Activated CD8-positive, alpha-beta T cell treated with anti-CD3 and anti-CD28 coated beads, Interleukin-2, amount 10 ng/mL, durations not matched to agents 7 days and 5 days (primary cell): ENCODE data around the gene TMEM134. TPM values are rescaled to one million over a fixed set of nuclear protein-coding genes. Genes with fewer than 3 reads are reported as not detected.

Experiments
- ATAC-seq: fragments of 150-1000 bp; cut with Tn5 transposase; one replicate; pipeline ENCODE4 v1.10.0; 2021; ENCODE audit warnings: moderate library complexity
- CTCF ChIA-PET: fragments of 350-600 bp; sonication (Branson Sonifier 250); formaldehyde crosslinking; loops from one replicate; lab custom pipeline; 2021; ENCODE audit warnings: antibody characterized with exemption; lab: Charles Lee
- POLR2A ChIA-PET: fragments of 350-600 bp; sonication (Branson Sonifier 250); formaldehyde crosslinking; loops from one replicate; lab custom pipeline; 2021; ENCODE audit warnings: antibody characterized with exemption; lab: Charles Lee
- DNase-seq: peaks from one replicate; pipeline ENCODE4 v3.0.0-alpha.2; 2020
- H3K27ac Mint-ChIP-seq: one replicate; pipeline ENCODE4 v1.8.0; 2021; ENCODE audit warnings: mild to moderate bottlenecking, mixed read lengths
- H3K27me3 Mint-ChIP-seq: one replicate; pipeline ENCODE4 v1.8.0; 2021; ENCODE audit warnings: low read depth, mixed read lengths
- H3K36me3 Mint-ChIP-seq: one replicate; pipeline ENCODE4 v1.8.0; 2021; ENCODE audit warnings: low read depth, mixed read lengths
- H3K4me1 Mint-ChIP-seq: one replicate; pipeline ENCODE4 v1.8.0; 2021; ENCODE audit warnings: low read depth, mixed read lengths
- H3K4me3 Mint-ChIP-seq: one replicate; pipeline ENCODE4 v1.8.0; 2021; ENCODE audit warnings: mild to moderate bottlenecking, mixed read lengths
- H3K9me3 Mint-ChIP-seq: one replicate; pipeline ENCODE4 v1.8.0; 2022; ENCODE audit warnings: mixed read lengths; ENCODE audit not compliant: insufficient read depth
- total RNA-seq, 2 experiments: library from RNA; stranded (reverse); gene quantifications; one replicate each; pipeline ENCODE4 v1.2.3, GENCODE V29; 2021

TMEM134 gene
- total RNA-seq, 2 experiments from 2014 or later, result 39.6 to 42.5 TPM

DNA sequence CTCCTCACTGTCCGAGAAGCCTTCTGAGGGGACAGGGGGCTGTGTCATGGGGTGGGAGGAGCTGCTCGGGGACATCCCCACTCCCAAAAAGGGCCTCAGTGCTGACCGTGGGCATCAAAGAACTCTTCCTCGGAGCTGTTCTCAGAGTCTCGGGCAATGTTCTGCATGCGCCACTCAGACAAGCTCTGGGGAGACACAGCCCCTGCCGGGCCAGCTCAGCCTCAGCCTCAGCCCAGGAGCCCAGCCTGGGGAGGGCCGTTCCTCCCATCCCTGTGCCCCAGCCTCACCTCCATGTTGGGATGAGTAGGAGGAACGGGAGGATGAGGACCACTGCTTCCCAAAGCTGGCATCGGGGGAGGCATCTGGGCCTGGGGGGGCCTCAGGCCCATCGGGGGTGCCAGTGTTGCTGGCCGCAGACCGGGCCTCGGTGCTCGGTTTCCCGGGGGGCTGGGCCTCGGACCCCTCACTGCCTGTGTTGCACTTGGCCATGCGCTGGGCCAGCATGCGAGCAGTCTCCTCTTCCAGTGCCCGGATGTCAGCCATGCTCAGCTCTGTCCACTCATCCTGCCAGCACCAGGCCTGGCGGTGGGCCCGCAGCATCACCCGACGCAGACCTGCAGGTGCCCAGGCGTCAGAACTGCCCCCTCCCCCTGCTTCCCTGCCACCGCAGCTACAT is 30.9 kb upstream of the TMEM134 start:
- DNase-seq, result no peak
- Mint-ChIP-seq H3K27ac (no peak overlapping the region), H3K36me3 (peaks cover 46% of the 10 kb centered on the region), H3K4me1 (peaks cover 21% of the 10 kb centered on the region), H3K27me3 (no peaks in the 10 kb centered on the region), H3K9me3 (no peaks in the 10 kb centered on the region), H3K4me3 (no peak overlapping the region)
- ChIA-PET POLR2A (no interaction called here), CTCF (no interaction called here)
- no peak for ATAC-seq

DNA sequence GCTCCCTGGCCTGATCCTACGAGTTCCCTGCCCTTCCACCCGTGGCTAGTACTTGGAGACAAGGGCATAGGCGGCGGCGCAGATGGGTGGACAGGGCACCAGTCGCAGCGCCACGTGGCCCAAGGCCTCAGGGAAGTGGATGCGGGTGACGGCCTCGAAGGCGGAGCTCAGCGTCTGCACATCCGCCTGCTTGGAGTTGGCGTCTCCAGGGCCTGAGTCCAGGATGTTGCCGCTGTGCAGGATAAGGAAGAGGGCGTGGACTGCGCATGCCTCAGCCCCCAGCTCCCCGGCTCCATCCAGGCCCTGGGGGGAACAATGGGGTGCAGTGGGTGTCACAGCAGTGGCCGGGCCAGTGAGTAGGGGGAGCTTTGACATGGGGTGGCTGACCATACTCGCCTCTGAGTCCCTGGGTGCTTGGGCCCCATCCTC is 29.5 kb upstream of the TMEM134 start:
- Mint-ChIP-seq H3K4me3 (no peak overlapping the region), H3K4me1 (peaks cover 16% of the 10 kb centered on the region), H3K36me3 (peaks cover 52% of the 10 kb centered on the region), H3K27ac (no peak overlapping the region), H3K27me3 (no peaks in the 10 kb centered on the region), H3K9me3 (no peaks in the 10 kb centered on the region)
- POLR2A ChIA-PET, result interaction anchor here (1.1 kb wide), 1 partner anchor 61 kb away, joined by 4 read pairs; the partner anchor contains the start of gene PTPRCAP
- ATAC-seq (no peak), DNase-seq (no peak)
- CTCF ChIA-PET, result no interaction called here

DNA sequence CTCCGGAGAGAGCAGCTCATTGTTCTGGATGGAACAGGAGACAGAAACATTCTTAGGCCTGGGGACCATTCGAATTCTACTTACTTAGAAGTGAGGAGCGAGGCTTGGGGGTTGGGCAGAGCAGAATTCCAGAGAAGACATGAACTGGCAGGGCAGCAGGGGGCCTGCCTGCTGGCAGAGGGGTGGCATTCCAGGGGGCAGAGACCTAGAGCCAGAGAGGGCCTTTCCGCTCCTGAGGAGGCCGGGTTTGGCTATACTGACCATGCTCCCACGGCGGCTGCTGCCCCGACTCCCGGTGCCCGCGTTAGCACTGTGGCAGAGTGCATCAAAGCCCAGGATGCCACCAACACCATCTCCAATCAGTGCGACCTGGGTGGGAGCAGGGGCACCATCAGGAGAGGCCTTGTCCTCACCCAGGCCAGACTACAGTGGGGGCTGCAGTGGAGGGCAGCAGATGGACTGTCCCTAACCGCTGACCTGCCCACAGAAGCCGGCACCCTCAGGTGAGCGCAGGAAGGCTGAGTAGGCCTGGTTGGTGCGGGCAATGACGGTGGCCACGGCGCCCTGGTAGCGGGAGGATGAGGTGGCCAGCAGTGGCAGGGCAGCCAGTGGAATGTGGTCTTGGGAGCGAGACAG is 28.7 kb upstream of the TMEM134 start:
- no peaks in the 10 kb centered on the region for H3K27me3 Mint-ChIP-seq
- ATAC-seq (no peak), DNase-seq (no peak)
- no peak overlapping the region for H3K27ac Mint-ChIP-seq
- H3K4me3 Mint-ChIP-seq, result no peak overlapping the region
- H3K36me3 Mint-ChIP-seq, result peaks cover 51% of the 10 kb centered on the region
- POLR2A ChIA-PET, result interaction anchor here (1.1 kb wide), 1 partner anchor 60 kb away, joined by 4 read pairs; the partner anchor contains the start of gene PTPRCAP
- CTCF ChIA-PET, result no interaction called here
- no peaks in the 10 kb centered on the region for H3K9me3 Mint-ChIP-seq
- H3K4me1 Mint-ChIP-seq, result peaks cover 9% of the 10 kb centered on the region

DNA sequence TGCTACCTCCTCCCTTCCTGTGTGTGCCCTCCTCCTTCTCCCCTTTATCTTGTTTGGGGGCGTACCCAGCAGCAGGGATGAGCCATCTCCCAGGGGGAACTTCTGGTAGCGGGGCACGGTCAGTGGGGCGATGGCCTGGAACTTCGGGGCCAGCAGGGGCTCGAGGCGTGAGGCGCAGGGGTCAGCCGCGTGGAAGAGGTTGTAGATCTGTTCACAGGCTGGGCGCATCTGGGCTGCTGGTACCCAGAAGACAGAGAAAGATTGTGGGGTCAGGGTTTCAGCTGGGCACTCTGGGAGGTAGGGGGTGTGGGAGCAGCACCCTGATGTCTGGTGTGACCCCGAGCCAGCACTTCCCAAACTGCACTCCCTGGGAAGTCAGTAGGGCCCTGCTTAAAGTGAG is 27.1 kb upstream of the TMEM134 start:
- DNase-seq (no peak), ATAC-seq (no peak)
- CTCF ChIA-PET, result no interaction called here
- Mint-ChIP-seq H3K27ac (no peak overlapping the region), H3K27me3 (no peaks in the 10 kb centered on the region), H3K36me3 (peaks cover 41% of the 10 kb centered on the region), H3K9me3 (no peaks in the 10 kb centered on the region), H3K4me3 (no peak overlapping the region), H3K4me1 (peaks cover 7% of the 10 kb centered on the region)
- POLR2A ChIA-PET, result no interaction called here

DNA sequence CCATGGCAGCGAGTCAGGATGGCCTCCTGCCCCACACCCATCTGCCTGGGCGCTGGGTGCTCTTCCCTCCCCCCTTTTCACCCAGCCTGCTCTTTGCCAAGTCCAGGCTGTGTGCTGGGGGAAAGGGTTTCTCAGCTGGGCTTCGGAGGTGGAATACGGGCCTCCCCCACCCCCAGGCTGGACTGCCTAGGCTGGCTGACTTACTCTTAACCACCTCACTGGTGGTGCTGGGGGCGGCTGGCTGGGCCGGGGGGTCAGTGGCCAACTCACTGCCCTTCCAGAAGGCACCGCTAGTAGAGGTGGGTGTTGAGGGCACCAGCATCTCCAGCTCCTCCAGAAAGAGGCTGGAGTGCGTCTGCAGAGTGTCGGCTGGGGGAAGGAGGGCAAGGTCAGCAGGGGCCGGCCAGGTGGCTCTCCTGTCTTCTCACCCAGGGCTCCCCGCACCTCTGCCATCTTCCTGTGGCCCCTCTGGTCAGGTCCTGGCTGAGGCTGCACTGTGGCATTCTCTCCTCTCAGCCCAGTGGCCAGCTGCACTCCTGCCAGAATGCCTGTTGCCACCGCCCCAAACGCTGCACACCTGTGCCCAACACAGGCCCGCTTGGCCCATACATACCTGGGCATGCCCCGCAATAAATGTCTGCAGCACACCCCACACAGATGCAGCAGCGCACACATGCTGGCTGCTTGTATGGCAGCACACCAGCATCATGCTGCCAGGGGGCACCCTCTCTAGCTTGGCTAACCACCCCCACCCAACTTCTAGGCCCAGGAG is 26.4 kb upstream of the TMEM134 start:
- CTCF ChIA-PET, result no interaction called here
- POLR2A ChIA-PET, result no interaction called here
- Mint-ChIP-seq H3K27ac (no peak overlapping the region), H3K4me3 (no peak overlapping the region), H3K36me3 (peaks cover 37% of the 10 kb centered on the region), H3K27me3 (no peaks in the 10 kb centered on the region), H3K9me3 (no peaks in the 10 kb centered on the region), H3K4me1 (peaks cover under 1% of the 10 kb centered on the region)
- DNase-seq (no peak), ATAC-seq (no peak)

DNA sequence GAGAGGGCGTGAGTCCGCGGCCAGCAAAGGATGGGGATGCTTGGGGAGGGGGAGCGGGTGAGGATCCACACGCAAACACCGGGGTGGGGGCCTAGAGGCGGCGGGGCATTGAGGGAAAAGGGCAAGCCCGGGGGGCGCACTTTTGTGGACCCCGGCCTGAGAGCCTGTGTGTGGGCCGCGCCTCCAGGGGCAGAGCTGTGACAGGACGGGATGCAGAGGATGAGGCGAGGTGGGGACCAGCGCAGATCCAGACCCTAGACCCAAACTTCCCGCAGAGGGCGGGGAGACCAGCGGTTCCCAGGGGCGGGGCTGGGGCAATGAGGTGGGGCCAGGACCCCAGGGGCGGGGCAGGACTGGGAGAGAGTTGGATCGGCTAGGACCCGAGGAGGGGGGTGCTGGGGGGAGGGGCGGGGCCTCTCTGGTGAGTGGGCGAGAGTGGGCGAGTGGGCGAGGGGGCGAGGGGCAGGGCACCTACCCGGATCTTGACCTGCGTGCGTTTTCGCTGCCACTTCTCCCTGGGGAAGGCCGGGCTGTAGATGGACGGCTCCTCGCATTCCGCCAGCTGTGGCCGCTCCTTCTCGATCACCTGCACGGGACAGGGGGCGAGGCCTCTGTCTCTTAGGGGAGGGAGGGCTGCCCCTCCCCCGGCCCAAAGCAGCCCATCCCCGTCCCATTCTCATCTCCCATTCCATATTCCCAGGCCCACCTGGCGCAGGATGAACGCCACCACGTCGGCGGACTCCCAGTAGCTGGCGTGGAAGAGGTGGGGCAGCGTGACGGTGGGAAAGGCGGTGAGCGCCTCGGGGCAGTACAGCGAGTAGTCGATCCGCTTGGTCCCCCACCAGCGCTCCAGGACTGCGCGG is 25.6 kb upstream of the TMEM134 start:
- H3K27me3 Mint-ChIP-seq, result no peaks in the 10 kb centered on the region
- H3K4me3 Mint-ChIP-seq, result no peak overlapping the region
- H3K4me1 Mint-ChIP-seq, result peaks cover 3% of the 10 kb centered on the region
- ATAC-seq, result no peak
- peaks cover 39% of the 10 kb centered on the region for H3K36me3 Mint-ChIP-seq
- H3K27ac Mint-ChIP-seq, result no peak overlapping the region
- H3K9me3 Mint-ChIP-seq, result no peaks in the 10 kb centered on the region
- DNase-seq, result no peak
- ChIA-PET CTCF (no interaction called here), POLR2A (no interaction called here)

DNA sequence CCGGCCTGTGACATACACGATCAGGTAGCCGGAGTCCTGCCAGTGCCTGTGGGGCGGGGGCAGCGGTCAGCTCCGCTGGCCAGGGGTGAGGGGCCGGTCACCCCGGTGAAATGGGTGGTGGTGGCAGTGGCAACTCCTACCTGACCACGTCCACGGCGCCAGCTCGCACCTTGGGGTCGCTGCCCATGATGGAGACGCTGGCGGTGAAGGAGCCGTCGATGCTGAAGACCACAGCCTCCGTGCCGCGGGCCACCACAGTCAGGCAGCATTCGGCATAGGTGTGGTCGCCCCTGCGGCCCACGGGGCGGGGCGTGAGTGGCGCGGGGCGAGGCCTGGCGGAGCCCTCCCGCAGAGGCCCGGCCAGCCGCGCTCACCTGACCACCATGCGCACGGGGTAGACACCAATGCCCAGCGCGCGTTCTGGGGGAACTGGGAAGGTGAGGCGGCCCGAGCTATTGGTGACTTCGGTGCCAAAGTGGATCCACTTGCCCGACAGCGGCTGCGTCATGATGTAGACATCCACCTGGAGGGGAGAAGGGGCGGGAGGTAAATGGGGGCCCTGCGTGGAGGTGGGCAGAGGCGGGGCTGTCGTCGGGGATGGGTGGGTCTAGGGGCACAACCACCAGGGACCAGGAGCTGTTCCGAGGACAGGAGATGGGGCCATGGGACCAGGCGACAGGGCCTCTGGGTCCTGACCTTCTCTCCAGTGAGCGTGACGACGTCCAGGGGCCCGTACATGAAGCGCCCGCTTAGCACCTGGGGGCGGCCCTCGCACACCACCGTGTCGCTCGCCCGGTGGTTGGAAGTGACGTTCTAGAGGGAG is 24.7 kb upstream of the TMEM134 start:
- no peaks in the 10 kb centered on the region for H3K9me3 Mint-ChIP-seq
- H3K27me3 Mint-ChIP-seq, result no peaks in the 10 kb centered on the region
- no peak for DNase-seq
- ChIA-PET CTCF (no interaction called here), POLR2A (interaction anchor here (2.5 kb wide), 1 partner anchor 9 kb away, joined by 7 read pairs; no protein-coding TSS in a partner anchor)
- ATAC-seq, result no peak
- peaks cover 5% of the 10 kb centered on the region for H3K4me1 Mint-ChIP-seq
- peaks cover 39% of the 10 kb centered on the region for H3K36me3 Mint-ChIP-seq
- H3K4me3 Mint-ChIP-seq, result no peak overlapping the region
- no peak overlapping the region for H3K27ac Mint-ChIP-seq

DNA sequence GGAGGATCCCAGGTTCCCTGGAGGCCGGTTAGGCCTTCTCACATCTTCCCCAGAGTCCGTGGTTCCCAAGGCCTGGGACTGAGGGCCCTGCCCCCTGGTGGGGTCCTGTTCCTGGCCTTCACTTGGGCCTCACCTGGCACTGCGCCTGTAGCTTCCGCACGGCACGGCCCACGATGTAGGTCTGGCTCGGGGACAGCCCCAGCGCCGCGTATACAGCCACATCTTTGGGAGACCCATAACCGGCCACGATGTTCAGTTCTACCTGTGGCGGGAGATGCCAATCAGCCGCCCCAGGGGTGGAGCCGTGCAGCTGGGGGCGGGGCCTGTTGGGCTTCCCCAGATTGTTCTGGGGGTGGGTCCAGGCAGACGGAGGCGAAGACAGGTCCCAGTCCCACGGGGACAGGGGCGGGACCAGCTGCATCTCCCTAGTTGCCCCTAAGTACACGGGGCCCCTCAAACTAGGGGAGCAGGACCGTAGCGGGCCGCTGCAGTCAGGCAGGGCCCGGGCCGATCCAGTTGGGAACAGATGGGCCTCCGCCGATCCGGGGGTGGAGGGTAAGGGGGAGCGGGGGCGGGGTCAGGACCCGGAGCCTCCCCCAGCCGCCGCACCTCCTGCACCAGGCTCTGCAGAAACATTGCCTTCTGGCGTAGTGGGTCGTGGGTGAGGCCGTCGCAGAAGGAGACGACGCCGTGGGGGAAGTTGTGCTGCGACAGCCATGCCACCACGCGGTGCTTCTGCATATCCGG is 23.9 kb upstream of the TMEM134 start:
- DNase-seq, result no peak
- POLR2A ChIA-PET, result interaction anchor here (0.6 to 2.5 kb wide), 3 partner anchors 8 to 60 kb away, joined by 3 to 7 read pairs (median 3); partner anchors contain the start of gene AIP
- H3K27me3 Mint-ChIP-seq, result no peaks in the 10 kb centered on the region
- CTCF ChIA-PET, result no interaction called here
- peaks cover 12% of the 10 kb centered on the region for H3K4me1 Mint-ChIP-seq
- ATAC-seq, result peak; percentile 20
- H3K36me3 Mint-ChIP-seq, result peaks cover 42% of the 10 kb centered on the region
- no peak overlapping the region for H3K4me3 Mint-ChIP-seq
- no peak overlapping the region for H3K27ac Mint-ChIP-seq
- no peaks in the 10 kb centered on the region for H3K9me3 Mint-ChIP-seq

DNA sequence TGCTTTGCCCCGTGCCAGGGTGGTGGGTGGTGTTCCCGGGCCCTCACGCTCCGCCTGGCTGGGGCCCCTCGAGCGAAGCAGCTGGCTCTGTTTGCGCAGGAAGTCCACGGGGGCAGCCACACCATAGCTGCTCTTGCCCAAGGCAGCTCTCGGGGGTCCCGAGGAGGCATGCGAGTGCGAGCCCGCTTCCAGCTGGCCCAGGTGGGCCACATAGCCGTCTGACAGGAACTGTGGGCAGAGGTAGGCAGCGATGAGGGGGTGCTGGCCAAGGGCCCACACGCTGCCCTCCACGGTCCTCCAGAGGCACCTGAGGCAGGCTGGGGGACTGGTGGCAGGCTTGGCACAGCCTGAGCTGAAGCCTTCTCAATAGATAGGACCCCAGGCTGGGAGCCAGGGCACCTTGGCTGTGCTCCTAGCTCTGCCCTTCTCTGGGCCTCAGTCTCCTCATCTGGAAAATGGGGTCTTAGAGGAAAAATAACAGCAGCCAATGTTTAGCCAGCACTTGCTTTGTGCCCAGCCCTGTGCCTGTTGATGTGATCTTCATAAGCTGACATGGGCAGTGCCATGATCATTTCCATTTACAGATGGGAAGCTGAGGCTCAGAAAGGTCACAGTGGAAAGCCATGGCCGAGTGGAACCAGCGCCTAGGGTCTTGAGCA is 23.1 kb upstream of the TMEM134 start:
- no peaks in the 10 kb centered on the region for H3K9me3 Mint-ChIP-seq
- no peak overlapping the region for H3K4me3 Mint-ChIP-seq
- peaks cover 20% of the 10 kb centered on the region for H3K4me1 Mint-ChIP-seq
- POLR2A ChIA-PET, result interaction anchor here (0.5 to 2.5 kb wide), 5 partner anchors 7 to 493 kb away, joined by 3 to 7 read pairs (median 3); partner anchors contain the start of gene AIP
- H3K27ac Mint-ChIP-seq, result no peak overlapping the region
- H3K27me3 Mint-ChIP-seq, result no peaks in the 10 kb centered on the region
- peaks cover 48% of the 10 kb centered on the region for H3K36me3 Mint-ChIP-seq
- DNase-seq, result no peak
- CTCF ChIA-PET, result interaction anchor here (1.5 kb wide), 1 partner anchor 9 kb away, joined by 4 read pairs; no protein-coding TSS in a partner anchor
- no peak for ATAC-seq
